22Rv1 (cell line): ENCODE data around the gene LILRB3.

Source experiments
- ZFX ChIP-seq: fragments of 450-650 bp; IDR thresholded peaks from 2 replicates; pipeline ENCODE4 v1.6.1; 2017; ENCODE audit warnings: antibody characterized with exemption, borderline replicate concordance
- TF ChIP-seq, protein P1 (sequence below): fragments of 450-650 bp; IDR thresholded peaks from 2 replicates; pipeline ENCODE4 v1.5.1; 2017; ENCODE audit warnings: mild to moderate bottlenecking

GRCh38 chr19:54168174-54168917 lies 54.5 kb downstream of the LILRB3 start:
- TF ChIP-seq, protein P1, sequence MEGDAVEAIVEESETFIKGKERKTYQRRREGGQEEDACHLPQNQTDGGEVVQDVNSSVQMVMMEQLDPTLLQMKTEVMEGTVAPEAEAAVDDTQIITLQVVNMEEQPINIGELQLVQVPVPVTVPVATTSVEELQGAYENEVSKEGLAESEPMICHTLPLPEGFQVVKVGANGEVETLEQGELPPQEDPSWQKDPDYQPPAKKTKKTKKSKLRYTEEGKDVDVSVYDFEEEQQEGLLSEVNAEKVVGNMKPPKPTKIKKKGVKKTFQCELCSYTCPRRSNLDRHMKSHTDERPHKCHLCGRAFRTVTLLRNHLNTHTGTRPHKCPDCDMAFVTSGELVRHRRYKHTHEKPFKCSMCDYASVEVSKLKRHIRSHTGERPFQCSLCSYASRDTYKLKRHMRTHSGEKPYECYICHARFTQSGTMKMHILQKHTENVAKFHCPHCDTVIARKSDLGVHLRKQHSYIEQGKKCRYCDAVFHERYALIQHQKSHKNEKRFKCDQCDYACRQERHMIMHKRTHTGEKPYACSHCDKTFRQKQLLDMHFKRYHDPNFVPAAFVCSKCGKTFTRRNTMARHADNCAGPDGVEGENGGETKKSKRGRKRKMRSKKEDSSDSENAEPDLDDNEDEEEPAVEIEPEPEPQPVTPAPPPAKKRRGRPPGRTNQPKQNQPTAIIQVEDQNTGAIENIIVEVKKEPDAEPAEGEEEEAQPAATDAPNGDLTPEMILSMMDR = peak; percentile 92
- no peak for TF ChIP-seq ZFX
